ENCODE data around the gene BAHCC1.

DNA sequence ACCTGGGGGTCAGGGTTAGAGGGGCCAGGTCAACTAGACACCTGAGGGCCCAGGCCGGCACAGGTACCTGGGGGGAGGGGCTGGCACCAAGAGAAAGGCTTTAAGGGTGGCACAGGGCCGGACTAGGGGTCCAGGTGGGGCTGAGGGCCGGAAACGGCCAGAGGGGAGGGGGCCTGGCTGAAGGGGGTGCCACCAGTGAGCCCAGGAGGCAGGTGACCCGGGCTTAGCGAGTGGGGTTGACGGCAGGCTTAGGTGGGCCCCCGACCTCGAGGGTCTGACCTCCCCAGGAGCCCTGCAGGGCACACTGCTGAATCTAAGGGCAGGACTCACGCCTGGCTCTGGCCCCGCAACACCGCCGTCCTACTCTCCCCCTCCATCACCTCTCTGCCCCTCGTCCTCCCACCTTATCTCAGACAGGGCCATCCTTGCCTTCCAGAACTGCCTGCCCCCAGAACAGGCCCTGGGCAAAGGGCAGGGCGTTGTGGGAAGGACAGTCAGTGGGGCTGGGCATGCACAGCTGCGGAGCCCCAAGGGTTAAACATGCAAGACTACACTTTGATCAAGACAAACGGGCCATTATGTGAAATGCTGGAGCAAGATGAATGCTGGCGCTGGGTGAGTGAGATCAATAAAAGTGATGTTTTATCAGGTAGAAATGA, 73.0 kb downstream of the BAHCC1 start:
- TF ChIP-seq ETS2 (tag; IDR thresholded peaks at IDR 0.05; ENCODE audit: borderline replicate concordance, poor library complexity, severe bottlenecking) = no peak
- no peak for TF ChIP-seq CTCF (IDR thresholded peaks at IDR 0.05 in 2 of 3, conservative IDR thresholded peaks at IDR 0.05 in 1 of 3; ENCODE audit: insufficient read depth in 2 of 3, low read depth in 1 of 3, low read length in 3 of 3)
- TF ChIP-seq, protein P1, sequence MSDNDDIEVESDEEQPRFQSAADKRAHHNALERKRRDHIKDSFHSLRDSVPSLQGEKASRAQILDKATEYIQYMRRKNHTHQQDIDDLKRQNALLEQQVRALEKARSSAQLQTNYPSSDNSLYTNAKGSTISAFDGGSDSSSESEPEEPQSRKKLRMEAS (CRISPR knock-in tag; IDR thresholded peaks at IDR 0.05) = no peak
- TF ChIP-seq SMC3 (conservative IDR thresholded peaks at IDR 0.05; ENCODE audit: insufficient read depth, low read depth, low read length) = no peak
- no peak for TF ChIP-seq GABPA (tag; conservative IDR thresholded peaks at IDR 0.05; ENCODE audit: low read depth)
- TF ChIP-seq EZH2 (IDR thresholded peaks at IDR 0.05; ENCODE audit: borderline replicate concordance, low read depth, low read length) = no peak
- no peak for TF ChIP-seq POLR2AphosphoS5 (IDR thresholded peaks at IDR 0.05; ENCODE audit: control insufficient read depth, insufficient read depth, low read depth, low read length)
- TF ChIP-seq POLR2A (conservative IDR thresholded peaks at IDR 0.05) = no peak
- TF ChIP-seq, protein P2, sequence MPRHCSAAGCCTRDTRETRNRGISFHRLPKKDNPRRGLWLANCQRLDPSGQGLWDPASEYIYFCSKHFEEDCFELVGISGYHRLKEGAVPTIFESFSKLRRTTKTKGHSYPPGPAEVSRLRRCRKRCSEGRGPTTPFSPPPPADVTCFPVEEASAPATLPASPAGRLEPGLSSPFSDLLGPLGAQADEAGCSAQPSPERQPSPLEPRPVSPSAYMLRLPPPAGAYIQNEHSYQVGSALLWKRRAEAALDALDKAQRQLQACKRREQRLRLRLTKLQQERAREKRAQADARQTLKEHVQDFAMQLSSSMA (CRISPR knock-in tag; IDR thresholded peaks at IDR 0.05) = no peak
- TF ChIP-seq, protein P3, sequence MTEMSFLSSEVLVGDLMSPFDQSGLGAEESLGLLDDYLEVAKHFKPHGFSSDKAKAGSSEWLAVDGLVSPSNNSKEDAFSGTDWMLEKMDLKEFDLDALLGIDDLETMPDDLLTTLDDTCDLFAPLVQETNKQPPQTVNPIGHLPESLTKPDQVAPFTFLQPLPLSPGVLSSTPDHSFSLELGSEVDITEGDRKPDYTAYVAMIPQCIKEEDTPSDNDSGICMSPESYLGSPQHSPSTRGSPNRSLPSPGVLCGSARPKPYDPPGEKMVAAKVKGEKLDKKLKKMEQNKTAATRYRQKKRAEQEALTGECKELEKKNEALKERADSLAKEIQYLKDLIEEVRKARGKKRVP (CRISPR knock-in tag; IDR thresholded peaks at IDR 0.05) = no peak
- no peak for TF ChIP-seq TAF1 (IDR thresholded peaks at IDR 0.05; ENCODE audit: control insufficient read depth, extremely low read depth, insufficient read depth, low read length, severe bottlenecking)
- TF ChIP-seq TCF7L2 (IDR thresholded peaks at IDR 0.05; ENCODE audit: low read depth, low read length) = no peak
